Measurements from ENCODE around the gene ADAMTS8.

The ADAMTS8 gene

DNA sequence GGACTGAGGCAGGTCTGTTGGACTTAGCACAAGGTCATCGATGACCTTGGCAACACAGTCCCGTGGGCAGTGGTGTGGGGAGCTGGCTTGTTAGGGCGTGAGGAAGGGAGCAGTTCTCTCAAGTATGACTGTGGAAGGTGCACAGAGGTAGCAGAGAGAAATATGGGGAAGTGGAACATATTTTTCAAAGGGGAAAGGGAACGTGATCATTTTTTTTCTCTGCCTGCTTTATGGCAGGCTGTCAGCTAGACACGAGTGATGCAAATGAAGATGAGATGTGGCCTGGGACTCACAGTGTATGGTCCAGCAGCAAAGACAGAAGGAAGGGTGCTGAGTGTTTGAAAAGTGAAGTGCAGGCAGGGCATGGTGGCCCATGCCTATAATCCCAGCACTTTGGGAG lies 30.6 kb downstream of the ADAMTS8 start:
- no peak for DNase-seq (ENCODE audit: low spot score)

DNA sequence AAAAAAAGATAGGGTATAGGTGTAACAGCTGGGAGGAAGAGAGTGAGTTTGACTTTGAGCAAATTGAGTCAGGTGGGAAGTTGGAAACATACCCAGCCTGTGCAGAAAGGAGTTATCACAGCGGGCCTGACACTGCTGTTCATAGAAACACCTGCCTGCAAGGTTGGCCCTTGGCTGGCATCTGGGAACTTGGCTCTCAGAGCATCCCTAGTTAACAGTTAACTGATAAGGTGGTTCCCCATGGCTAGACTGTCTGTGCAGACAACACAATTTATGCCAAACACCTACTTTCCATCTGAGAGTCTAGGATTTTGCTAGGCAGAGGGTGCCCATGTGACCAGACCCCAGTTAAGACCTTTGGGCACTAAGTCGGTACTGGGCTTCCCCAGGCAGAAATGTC lies 31.4 kb downstream of the ADAMTS8 start:
- DNase-seq (ENCODE audit: low spot score): no peak

- DNase-seq (ENCODE audit: low spot score): no peak
These were observed 33.8 kb downstream of the ADAMTS8 start for GRCh38 chr11:130394615-130395014.

GRCh38 chr11:130391711-130392110 lies 36.7 kb downstream of the ADAMTS8 start:
- DNase-seq (ENCODE audit: low spot score): no peak

DNA sequence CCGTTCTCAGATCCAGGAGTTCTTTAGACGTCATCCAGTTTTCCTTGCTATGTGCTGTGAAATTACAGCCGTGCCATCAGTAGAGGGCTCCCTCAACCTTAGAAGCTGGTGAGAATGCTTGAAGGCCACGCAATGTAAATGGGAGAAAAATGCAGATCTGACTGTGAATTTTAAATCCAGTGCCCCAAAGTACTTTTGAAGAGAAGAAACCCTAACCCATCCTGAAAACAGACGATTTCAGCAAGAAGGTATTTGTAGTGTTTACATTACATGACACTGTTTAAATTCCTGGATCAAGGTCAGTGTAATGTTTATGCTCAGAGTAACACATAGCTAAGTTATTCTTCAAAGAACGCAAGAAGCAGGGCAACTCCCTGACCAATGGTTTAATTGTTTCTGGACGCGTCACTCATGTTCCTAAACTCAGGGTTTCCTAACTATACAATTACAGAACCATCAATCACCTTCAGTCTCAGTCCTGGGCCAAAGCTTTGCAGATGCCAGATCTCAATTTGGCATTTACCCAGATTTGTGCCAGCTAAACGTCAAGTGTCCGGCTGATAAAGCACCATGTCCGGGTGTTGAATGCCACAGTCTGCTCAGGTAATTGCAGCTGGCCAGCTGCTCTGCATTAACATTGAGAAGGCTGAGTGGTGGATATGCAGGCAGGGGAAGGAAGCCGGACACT lies 38.2 kb downstream of the ADAMTS8 start:
- no peak for DNase-seq (ENCODE audit: low spot score)

GRCh38 chr11:130389335-130389935 lies 39.0 kb downstream of the ADAMTS8 start:
- no peak for DNase-seq (ENCODE audit: low spot score)

GRCh38 chr11:130388607-130389205 lies 39.7 kb downstream of the ADAMTS8 start:
- DNase-seq (ENCODE audit: low spot score): no peak

DNA sequence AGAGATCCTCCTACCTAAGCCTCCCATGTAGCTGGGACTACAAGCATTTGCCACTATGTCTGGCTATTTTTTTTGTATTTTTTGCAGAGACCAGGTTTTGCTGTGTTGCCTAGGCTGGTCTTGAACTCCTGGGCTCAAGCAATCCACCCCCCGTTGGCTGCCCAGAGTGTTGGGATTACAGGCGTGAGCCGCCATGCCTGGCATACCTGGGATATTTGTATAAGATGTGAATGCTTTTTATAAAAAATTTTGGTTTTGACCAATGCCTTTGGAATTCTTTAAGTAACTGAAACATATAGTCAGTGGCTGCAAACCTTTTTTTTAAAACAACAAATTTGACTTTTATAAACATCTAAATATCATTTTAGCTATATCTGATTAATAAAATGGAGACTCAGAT lies 42.4 kb downstream of the ADAMTS8 start:
- DNase-seq (ENCODE audit: low spot score): no peak

DNA sequence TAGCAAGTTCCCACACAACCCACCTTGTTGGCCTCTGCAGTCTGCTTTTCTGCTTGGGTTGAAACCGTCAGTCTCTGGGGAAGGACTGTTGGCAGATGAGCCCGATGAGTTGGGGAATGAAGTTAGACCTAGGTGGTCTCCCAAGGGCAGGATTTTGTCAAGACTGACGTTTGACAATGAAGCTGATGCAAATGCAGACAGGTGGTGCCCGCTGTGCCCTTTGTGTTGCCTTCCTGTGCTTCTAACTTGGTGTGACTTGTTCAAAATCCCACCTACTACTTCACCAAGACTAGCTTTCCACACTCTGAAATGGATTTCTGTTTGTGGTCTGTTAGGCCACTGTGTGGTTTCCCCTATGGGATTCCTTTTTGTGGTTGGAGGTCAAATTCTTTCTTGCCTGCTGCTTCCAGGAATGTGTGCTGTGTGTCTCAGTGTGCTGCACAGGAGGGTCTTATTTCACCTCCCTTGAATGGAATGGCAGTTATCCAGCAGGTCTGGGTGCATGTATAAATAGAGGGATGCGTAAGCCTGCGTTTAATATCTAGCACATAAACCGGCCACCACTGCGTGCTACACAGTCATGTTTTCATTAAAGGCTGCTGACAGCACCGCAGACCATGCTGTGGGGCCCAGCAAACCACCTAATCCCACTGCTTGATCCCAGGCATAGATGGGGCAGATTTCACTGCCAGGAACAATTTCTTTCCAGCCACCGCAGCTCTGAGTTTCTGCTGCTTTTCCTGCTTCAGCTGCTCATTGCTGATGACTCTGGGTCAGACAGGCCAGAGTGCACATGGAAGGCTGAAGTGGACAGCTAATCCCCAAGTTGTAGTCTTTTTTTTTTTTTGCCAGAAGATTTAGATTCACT lies 44.8 kb downstream of the ADAMTS8 start:
- DNase-seq (ENCODE audit: low spot score): no peak

DNA sequence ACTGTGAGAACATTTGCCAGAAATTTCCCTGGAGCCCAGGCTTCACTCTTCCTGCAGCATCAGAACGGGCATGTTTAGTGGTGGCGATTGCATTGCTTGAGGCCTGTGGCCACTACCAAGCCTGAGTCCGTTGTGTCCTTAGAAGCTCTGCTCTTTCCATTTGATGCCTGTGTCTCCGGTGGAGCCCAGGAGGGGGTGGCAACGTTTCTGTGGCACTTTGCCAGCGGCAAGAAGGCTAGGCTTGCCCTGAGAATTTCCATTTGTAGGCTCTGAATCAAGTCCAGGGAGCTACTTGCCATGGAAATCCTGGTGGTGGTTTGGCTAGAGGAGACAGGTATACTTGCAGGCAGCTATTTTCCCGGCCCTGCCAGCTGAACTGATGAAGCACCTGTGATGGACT lies 47.1 kb downstream of the ADAMTS8 start:
- no peak for DNase-seq (ENCODE audit: low spot score)

GRCh38 chr11:130380778-130381177 lies 47.6 kb downstream of the ADAMTS8 start:
- no peak for DNase-seq (ENCODE audit: low spot score)

DNA sequence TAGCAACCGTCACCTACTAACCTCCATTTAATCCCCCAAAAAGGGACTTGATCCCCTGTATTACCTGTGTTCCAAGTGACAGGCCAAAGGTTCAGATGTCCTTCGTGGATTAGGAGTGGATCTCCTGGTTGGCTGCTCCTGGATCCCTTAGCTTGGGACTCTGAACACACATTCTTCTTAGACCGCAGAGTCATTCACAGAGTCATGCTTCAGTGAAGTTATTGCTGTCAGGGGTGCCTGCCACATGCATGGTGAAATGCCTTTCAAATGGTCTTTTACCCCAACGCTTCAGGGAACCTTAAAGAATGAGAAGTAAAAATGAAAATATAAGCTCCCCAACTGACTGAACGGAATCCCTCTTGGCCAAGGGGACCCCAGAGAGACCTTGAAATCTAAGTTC lies 49.1 kb downstream of the ADAMTS8 start:
- DNase-seq (ENCODE audit: low spot score): no peak

- DNase-seq (ENCODE audit: low spot score): no peak
These were observed 57.4 kb downstream of the ADAMTS8 start for GRCh38 chr11:130370845-130371590.

- DNase-seq (ENCODE audit: low spot score): no peak
These were observed 58.7 kb downstream of the ADAMTS8 start for GRCh38 chr11:130369713-130370112.

DNA sequence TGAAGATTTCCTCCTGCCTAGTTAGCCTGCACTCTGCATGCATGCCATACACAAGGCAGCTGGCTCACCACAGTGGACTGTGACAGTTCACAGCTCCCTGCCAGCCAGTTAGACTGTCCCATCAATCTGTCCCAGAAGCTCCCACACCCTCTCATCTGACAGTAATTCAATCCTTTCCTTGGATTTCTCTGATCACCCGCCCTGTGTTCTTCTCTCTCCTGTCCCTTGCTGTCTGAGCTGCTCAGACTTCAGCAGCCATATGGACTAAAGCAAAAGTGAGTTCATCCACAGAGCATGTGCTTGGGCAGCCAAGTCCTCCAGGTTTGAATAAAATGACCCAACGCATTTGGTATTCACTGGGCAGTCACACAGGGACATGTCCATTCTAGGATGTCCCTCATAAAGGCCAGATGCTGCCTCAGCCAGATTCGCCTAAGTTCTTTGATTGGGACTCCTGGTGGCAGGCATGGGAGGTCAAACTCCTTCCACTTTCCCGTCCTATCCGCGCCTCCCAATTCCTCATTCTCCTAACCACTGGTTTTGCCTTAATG lies 59.2 kb downstream of the ADAMTS8 start:
- DNase-seq (ENCODE audit: low spot score): no peak

DNA sequence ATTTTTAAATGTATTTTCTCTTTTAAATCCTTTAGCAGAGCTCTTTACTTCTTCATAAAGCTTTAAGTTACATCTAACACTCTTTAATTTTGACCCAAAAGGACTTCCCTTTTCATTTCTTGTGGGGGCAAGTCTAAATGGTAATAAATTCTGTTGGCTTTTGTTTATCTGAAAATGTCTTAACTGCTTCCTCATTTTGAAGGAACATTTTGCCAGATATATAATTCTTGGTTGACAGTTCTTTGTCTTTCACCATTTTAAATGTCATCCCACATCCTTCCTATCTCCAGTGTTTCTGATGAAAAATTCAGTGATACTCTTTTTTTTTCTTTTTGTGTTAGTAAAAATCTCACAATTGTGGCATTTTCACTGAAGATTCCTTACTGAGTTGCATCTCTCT lies 69.0 kb downstream of the ADAMTS8 start:
- no peak for DNase-seq (ENCODE audit: low spot score)

DNA sequence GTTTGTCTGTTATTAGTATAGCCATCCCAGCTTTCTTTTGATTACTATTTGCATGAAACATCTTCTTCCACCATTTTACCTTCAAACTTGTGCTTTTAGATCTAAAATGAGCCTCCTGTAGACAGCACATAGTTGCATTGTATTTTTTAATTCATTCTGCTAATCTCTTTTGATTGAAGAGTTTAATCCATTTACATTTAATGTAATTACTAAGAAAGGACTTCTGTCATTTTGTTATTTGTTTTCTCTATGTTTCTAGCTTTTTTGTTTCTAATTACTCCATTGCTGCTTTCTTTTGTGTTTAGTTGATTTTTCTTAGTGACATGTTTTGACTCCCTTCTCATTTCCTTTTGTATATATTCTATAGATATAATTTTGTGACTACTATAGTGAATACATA lies 70.0 kb downstream of the ADAMTS8 start:
- DNase-seq (ENCODE audit: low spot score): no peak

All from ecto neural progenitor cell (in vitro differentiated cells).